Measurements from ENCODE around the gene BRSK1. TPM values are rescaled to one million over a fixed set of nuclear protein-coding genes. Genes with fewer than 3 reads are reported as not detected.

BRSK1 gene
- total and polyA plus RNA-seq, 2 of the 8 experiments (the other 6 are each of a cell fraction or from before 2014, with no cell fraction given), result 27.6 to 32.7 TPM

DNA sequence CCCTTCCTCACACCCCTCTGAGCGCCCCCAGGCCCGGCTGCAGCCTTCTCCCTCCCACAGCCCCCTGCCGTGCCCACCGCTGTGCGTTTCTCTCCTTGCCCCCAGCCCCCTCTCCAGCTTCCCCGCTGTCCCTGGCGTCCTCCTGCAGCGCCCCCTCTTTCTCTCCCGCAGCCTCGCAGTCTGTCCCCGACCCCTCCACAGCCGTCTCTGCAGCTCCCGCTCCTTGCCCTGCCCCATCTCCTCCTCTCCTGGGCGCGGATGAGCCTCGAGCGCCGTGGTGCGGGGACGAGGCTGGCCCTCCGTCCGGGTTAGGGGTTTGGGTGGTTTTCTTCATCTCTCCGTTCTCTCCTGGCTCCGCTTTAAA, 57.0 kb downstream of the BRSK1 start:
- CTCF ChIA-PET (ENCODE audit: partially characterized antibody), result interaction anchor here (0.6 to 1.3 kb wide), 3 partner anchors 9 to 86 kb away, joined by 3 to 6 read pairs (median 5); no protein-coding TSS in a partner anchor
- Histone ChIP-seq H3K36me3 (ENCODE audit: control insufficient read depth in 2 of 4, insufficient read depth in 4 of 4, low read length in 3 of 4) (peaks cover 0 to 27% (median 13%) of the 10 kb centered on the region in 4 experiments; a peak in 4 of 8 replicates), H3K23ac (ENCODE audit: insufficient read length) (no peak overlapping the region), H2BK15ac (ENCODE audit: low read length) (no peak overlapping the region), H3K9me3 (ENCODE audit: insufficient read depth in 2 of 2, low read depth in 1 of 2, low read length in 1 of 2) (no peaks in the 10 kb centered on the region), H2BK12ac (ENCODE audit: low read depth, low read length) (no peak overlapping the region), H3K79me1 (ENCODE audit: low read depth, low read length) (peaks cover 5% of the 10 kb centered on the region; the same call in 1 of the 2 replicates), H3K14ac (ENCODE audit: insufficient read length) (no peak overlapping the region), H2AFZ (ENCODE audit: low read length) (no peak overlapping the region), H3K27ac (ENCODE audit: low read depth, low read length) (0 out of 2 replicates have a peak overlapping the region, but pooled peaks have one; percentile 50), H4K91ac (replicated peaks; ENCODE audit: insufficient read length, low read length) (peak overlapping the region; percentile 72), H3K27me3 (replicated peaks in 1 of 4; ENCODE audit: control insufficient read depth in 3 of 4, extremely low read depth in 1 of 4, insufficient read depth in 3 of 4, low read length in 3 of 4) (peaks cover 0 to 3% (median 0%) of the 10 kb centered on the region in 4 experiments; a peak in 1 of 7 replicates), H2BK20ac (ENCODE audit: low read length) (no peak overlapping the region), H3K4me1 (replicated peaks in 1 of 4; ENCODE audit: control insufficient read depth in 3 of 4, insufficient read depth in 4 of 4, low read length in 3 of 4) (peaks cover 0 to 21% (median 10%) of the 10 kb centered on the region in 4 experiments; a peak in 6 of 7 replicates), H4K5ac (ENCODE audit: insufficient read length, low read depth, low read length) (peak overlapping the region; percentile 89), H3K4ac (replicated peaks; ENCODE audit: insufficient read length, low read depth, low read length) (peak overlapping the region; percentile 97), H3K56ac (replicated peaks; ENCODE audit: insufficient read length, low read depth, low read length) (peak overlapping the region; percentile 67), H2BK120ac (replicated peaks; ENCODE audit: low read depth, low read length) (no peak overlapping the region), H3K18ac (ENCODE audit: extremely low read depth, low read length) (peak overlapping the region; percentile 80), H2AK5ac (ENCODE audit: low read depth, low read length) (no peak overlapping the region), H3K4me3 (ENCODE audit: extremely low read depth in 1 of 4, insufficient read depth in 2 of 4, low read depth in 3 of 4, low read length in 4 of 4) (peak overlapping the region; percentile 69 to 85 (median 84)), H4K20me1 (replicated peaks in 1 of 2; ENCODE audit: control insufficient read depth in 1 of 2, insufficient read depth in 2 of 2, low read length in 2 of 2) (peaks cover 0 to 6% of the 10 kb centered on the region in 2 experiments), H2BK5ac (ENCODE audit: low read depth, low read length) (peak overlapping the region; percentile 88), H3K9ac (replicated peaks in 1 of 4; ENCODE audit: extremely low read depth in 1 of 4, low read depth in 3 of 4, low read length in 3 of 4) (peak overlapping the region in 1 of 4 experiments; percentile 46; a peak in 2 of 7 replicates), H4K8ac (ENCODE audit: extremely low read depth, insufficient read depth, low read length) (peak overlapping the region; percentile 22; the same call in 1 of the 2 replicates), H3K79me2 (ENCODE audit: control insufficient read depth in 1 of 2, insufficient read depth in 2 of 2, low read length in 2 of 2) (peaks cover 0 to 3% of the 10 kb centered on the region in 2 experiments; a peak in 1 of 4 replicates), H3K4me2 (ENCODE audit: insufficient read depth in 1 of 2, low read depth in 2 of 2, low read length in 2 of 2) (peak overlapping the region; percentile 79 to 94), H3K23me2 (ENCODE audit: low read depth, low read length) (peaks cover 20% of the 10 kb centered on the region; the same call in 1 of the 2 replicates)
- DNase-seq (ENCODE audit: low read depth in 1 of 2, low spot score in 2 of 2) (no peak), FAIRE-seq (no peak)
- TF ChIP-seq, protein P1, sequence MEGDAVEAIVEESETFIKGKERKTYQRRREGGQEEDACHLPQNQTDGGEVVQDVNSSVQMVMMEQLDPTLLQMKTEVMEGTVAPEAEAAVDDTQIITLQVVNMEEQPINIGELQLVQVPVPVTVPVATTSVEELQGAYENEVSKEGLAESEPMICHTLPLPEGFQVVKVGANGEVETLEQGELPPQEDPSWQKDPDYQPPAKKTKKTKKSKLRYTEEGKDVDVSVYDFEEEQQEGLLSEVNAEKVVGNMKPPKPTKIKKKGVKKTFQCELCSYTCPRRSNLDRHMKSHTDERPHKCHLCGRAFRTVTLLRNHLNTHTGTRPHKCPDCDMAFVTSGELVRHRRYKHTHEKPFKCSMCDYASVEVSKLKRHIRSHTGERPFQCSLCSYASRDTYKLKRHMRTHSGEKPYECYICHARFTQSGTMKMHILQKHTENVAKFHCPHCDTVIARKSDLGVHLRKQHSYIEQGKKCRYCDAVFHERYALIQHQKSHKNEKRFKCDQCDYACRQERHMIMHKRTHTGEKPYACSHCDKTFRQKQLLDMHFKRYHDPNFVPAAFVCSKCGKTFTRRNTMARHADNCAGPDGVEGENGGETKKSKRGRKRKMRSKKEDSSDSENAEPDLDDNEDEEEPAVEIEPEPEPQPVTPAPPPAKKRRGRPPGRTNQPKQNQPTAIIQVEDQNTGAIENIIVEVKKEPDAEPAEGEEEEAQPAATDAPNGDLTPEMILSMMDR (IDR thresholded peaks at IDR 0.05; ENCODE audit: control extremely low read depth in 1 of 3, insufficient read depth in 1 of 3, low read depth in 1 of 3, low read length in 3 of 3), result 0 out of 4 replicates have a peak, but pooled peaks of 1 of the 3 experiments have one; percentile 6
- TF ChIP-seq PHF8 (conservative IDR thresholded peaks at IDR 0.05; ENCODE audit: low read depth, low read length) (peak; percentile 30; the same call in 1 of the 2 replicates), SUZ12 (IDR thresholded peaks at IDR 0.05; ENCODE audit: low read length) (no peak)
- 1% methylated on average over 11 of the region's 24 CpGs; no CpG with 5 or more reads in 1 of the 2 experiments for WGBS, 2 experiments (ENCODE audit: extremely low coverage in 1 of 2, insufficient coverage in 1 of 2, insufficient read length in 1 of 2, insufficient replicate concordance in 2 of 2, low coverage in 1 of 2, low lambda C conversion rate in 2 of 2, missing lambda C conversion rate in 1 of 2)
- POLR2A ChIA-PET (ENCODE audit: partially characterized antibody), result interaction anchor here (0.6 to 4.1 kb wide), 16 partner anchors 8 to 209 kb away, joined by 3 to 30 read pairs (median 3); partner anchors contain the start of genes GARIN5B, TMEM238 and UBE2S
